ENCODE measurements around the gene C2orf81. TPM values are rescaled to one million over a fixed set of nuclear protein-coding genes. Genes with fewer than 3 reads are reported as not detected.
A peak's percentile ranks its signal among the peaks of the same experiment; 100 is the strongest.

The C2orf81 gene
- total and polyA plus RNA-seq, 10 donors, result 1.7 to 5.7 (median 3.1) TPM

GRCh38 chr2:74399785-74400184 is 21.6 kb downstream of the C2orf81 start:
- no peak overlapping the region for H3K27ac ChIP-seq
- DNase-seq, result no peak
- H3K36me3 ChIP-seq, result no peaks in the 10 kb centered on the region
- TF ChIP-seq CTCF (IDR thresholded peaks at IDR 0.05 in 8 of 11, conservative IDR thresholded peaks at IDR 0.05 in 3 of 11) (peak in 9 of 11 experiments; percentile 15 to 61 (median 42)), POLR2AphosphoS5 (IDR thresholded peaks at IDR 0.05) (no peak), POLR2A (IDR thresholded peaks at IDR 0.05) (no peak)
- H3K9me3 ChIP-seq, result no peaks in the 10 kb centered on the region
- no peaks in the 10 kb centered on the region for H3K27me3 ChIP-seq (replicated peaks in 1 of 7)
- intact Hi-C loops (cut with DNase I; ENCODE audit: low total_unique reads), result no loop called here
- no peaks in the 10 kb centered on the region for H3K4me1 ChIP-seq
- H3K4me3 ChIP-seq, result no peak overlapping the region

DNA sequence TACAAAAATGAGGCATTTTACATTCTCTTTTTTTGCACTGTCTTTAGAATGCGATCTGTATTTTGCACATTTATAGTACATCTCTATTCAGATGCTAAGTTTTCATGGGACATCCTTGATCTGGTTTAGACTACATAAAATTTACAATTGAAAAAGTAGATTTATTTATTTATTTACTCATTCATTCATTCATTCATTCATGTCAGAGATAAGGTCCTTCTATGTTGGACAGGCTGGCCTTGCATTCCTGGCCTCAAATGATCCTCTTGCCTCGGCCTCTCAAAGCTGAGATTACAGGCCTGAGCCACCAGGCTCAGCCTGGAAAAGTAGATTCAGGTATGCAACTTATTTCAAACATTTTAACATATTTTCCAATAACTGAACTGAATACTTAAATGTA is 25.3 kb downstream of the C2orf81 start:
- H3K27me3 ChIP-seq (replicated peaks in 1 of 7), result no peaks in the 10 kb centered on the region
- no peak overlapping the region for H3K4me3 ChIP-seq
- no peak for DNase-seq
- intact Hi-C loops (cut with DNase I; ENCODE audit: low total_unique reads), result no loop called here
- H3K27ac ChIP-seq, result no peak overlapping the region
- peaks cover under 1 to 8% (median 3%) of the 10 kb centered on the region in 6 donors for H3K4me1 ChIP-seq
- no peaks in the 10 kb centered on the region for H3K9me3 ChIP-seq
- H3K36me3 ChIP-seq, result no peaks in the 10 kb centered on the region
- 87 to 98% (median 93%) methylated on average over 2 of the region's 2 CpGs for WGBS, 5 donors
- no peak for TF ChIP-seq POLR2A (IDR thresholded peaks at IDR 0.05)
- no peak for TF ChIP-seq POLR2AphosphoS5 (IDR thresholded peaks at IDR 0.05)
- no peak for TF ChIP-seq CTCF (IDR thresholded peaks at IDR 0.05 in 8 of 11, conservative IDR thresholded peaks at IDR 0.05 in 3 of 11)

DNA sequence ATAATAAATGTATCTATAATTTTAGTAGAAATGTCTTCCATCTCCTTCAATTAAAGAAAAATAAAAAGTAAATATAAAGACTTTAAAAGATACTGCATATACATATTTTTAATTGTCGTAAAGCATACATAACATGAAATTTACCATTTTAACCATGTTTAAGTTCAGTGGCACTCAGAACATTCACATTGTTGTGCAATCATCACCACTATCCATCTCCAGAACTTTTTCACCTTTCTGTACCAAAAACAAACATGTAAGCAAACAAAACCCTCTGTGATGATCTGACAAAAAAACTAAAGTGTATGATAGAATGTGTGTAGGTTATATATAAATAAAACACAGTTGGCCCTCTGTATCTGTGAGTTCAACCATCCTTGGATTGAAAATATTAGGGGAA is 27.9 kb downstream of the C2orf81 start:
- no peak overlapping the region for H3K4me3 ChIP-seq
- intact Hi-C loops (cut with DNase I; ENCODE audit: low total_unique reads), result no loop called here
- H3K36me3 ChIP-seq, result no peaks in the 10 kb centered on the region
- no peaks in the 10 kb centered on the region for H3K27me3 ChIP-seq (replicated peaks in 1 of 7)
- DNase-seq, result no peak
- TF ChIP-seq CTCF (IDR thresholded peaks at IDR 0.05 in 8 of 11, conservative IDR thresholded peaks at IDR 0.05 in 3 of 11), result no peak
- TF ChIP-seq POLR2A (IDR thresholded peaks at IDR 0.05), result no peak
- TF ChIP-seq POLR2AphosphoS5 (IDR thresholded peaks at IDR 0.05), result no peak
- H3K4me1 ChIP-seq, result peaks cover 15 to 34% (median 27%) of the 10 kb centered on the region in 6 donors
- WGBS, 5 donors, result 91 to 100% (median 95%) methylated on average over 1 of the region's 1 CpG
- no peaks in the 10 kb centered on the region for H3K9me3 ChIP-seq
- no peak overlapping the region for H3K27ac ChIP-seq

DNA sequence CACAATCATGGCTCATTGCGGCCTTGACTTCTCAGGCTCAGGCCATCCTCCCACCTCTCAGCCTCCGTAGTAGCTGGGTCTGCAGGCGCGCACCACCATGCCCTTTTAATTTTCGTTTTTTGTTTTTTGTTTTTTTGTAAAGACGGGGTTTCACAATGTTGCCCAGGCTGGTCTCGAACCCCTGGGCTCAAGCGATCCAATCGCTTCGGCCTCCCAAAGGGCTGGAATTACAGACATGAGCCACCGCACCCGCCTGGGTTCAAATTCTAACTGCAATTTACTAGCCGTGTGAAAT is 29.0 kb downstream of the C2orf81 start:
- WGBS, 5 donors, result 72 to 80% (median 79%) methylated on average over 13 of the region's 13 CpGs
- TF ChIP-seq POLR2AphosphoS5 (IDR thresholded peaks at IDR 0.05), result no peak
- TF ChIP-seq CTCF (IDR thresholded peaks at IDR 0.05 in 8 of 11, conservative IDR thresholded peaks at IDR 0.05 in 3 of 11), result no peak
- TF ChIP-seq POLR2A (IDR thresholded peaks at IDR 0.05), result no peak
- Histone ChIP-seq H3K27me3 (replicated peaks in 1 of 7) (no peaks in the 10 kb centered on the region), H3K4me3 (peak overlapping the region in 4 of 8 donors; percentile 75 to 91 (median 86)), H3K36me3 (peaks cover 0 to 7% (median 0%) of the 10 kb centered on the region in 6 donors), H3K9me3 (no peaks in the 10 kb centered on the region), H3K27ac (peak overlapping the region in 3 of 8 donors; percentile 91 to 97 (median 96)), H3K4me1 (peaks cover 15 to 46% (median 35%) of the 10 kb centered on the region in 6 donors)
- no peak for DNase-seq
- intact Hi-C loops (cut with DNase I; ENCODE audit: low total_unique reads), result no loop called here

All from spleen (tissue), 11 donors.